ENCODE results near the gene GNG5.
"Not testable (repeated sequence)": the region's sequence is repeated elsewhere in the genome, so short reads cannot be mapped to it uniquely, and the experiment has no call there.

GNG5 gene

GRCh38 chr1:84450910-84451309 is 55.5 kb downstream of the GNG5 start:
- Histone ChIP-seq H3K4me3 (ENCODE audit: insufficient read depth in 1 of 2, low read depth in 1 of 2, low read length in 2 of 2) (no peak overlapping the region), H3K23ac (ENCODE audit: low read length in 2 of 2) (no peak overlapping the region), H3K36me3 (ENCODE audit: control insufficient read depth in 1 of 2, insufficient read depth in 2 of 2, low read depth in 1 of 2, low read length in 2 of 2) (no peaks in the 10 kb centered on the region), H2BK15ac (ENCODE audit: low read depth, poor library complexity, severe bottlenecking) (no peak overlapping the region), H3K4ac (ENCODE audit: low read depth in 1 of 2, low read length in 2 of 2) (no peak overlapping the region), H4K8ac (ENCODE audit: low read length) (no peak overlapping the region), H2AK5ac (ENCODE audit: low read length, severe bottlenecking) (no peak overlapping the region), H3K4me2 (ENCODE audit: low read length, poor library complexity, severe bottlenecking) (no peak overlapping the region), H2BK120ac (ENCODE audit: low read depth, low read length) (no peak overlapping the region), H3K18ac (ENCODE audit: low read depth in 1 of 2, low read length in 2 of 2) (no peak overlapping the region), H3K9me3 (ENCODE audit: control insufficient read depth, low read length) (no peaks in the 10 kb centered on the region), H3K79me1 (replicated peaks; ENCODE audit: low read length, poor library complexity, severe bottlenecking) (no peaks in the 10 kb centered on the region), H2BK5ac (ENCODE audit: low read depth, low read length, poor library complexity, severe bottlenecking) (no peak overlapping the region), H2AFZ (ENCODE audit: low read depth, low read length) (no peak overlapping the region), H3K14ac (ENCODE audit: low read length in 2 of 2) (no peak overlapping the region), H4K91ac (ENCODE audit: low read length) (no peak overlapping the region), H3K27me3 (ENCODE audit: control insufficient read depth in 1 of 2, insufficient read depth in 1 of 2, low read length in 2 of 2) (peaks cover 6 to 11% of the 10 kb centered on the region in 2 experiments), H3K27ac (ENCODE audit: low read length, poor library complexity, severe bottlenecking) (no peak overlapping the region), H3K9ac (ENCODE audit: low read length) (no peak overlapping the region), H3K4me1 (ENCODE audit: control insufficient read depth, insufficient read depth, low read depth, low read length) (no peaks in the 10 kb centered on the region), H2BK12ac (ENCODE audit: low read length in 2 of 2) (no peak overlapping the region)
- no peak for DNase-seq
- whole genome bisulfite sequencing, result no CpG with 5 or more reads among the region's 2 CpGs

GRCh38 chr1:84448704-84449103 is 57.7 kb downstream of the GNG5 start:
- H3K27ac ChIP-seq (ENCODE audit: low read length, poor library complexity, severe bottlenecking); H3K36me3 ChIP-seq (ENCODE audit: control insufficient read depth in 1 of 2, insufficient read depth in 2 of 2, low read depth in 1 of 2, low read length in 2 of 2); H2BK120ac ChIP-seq (ENCODE audit: low read depth, low read length); H2BK5ac ChIP-seq (ENCODE audit: low read depth, low read length, poor library complexity, severe bottlenecking); H3K4ac ChIP-seq (ENCODE audit: low read depth in 1 of 2, low read length in 2 of 2); H3K4me3 ChIP-seq (ENCODE audit: insufficient read depth in 1 of 2, low read depth in 1 of 2, low read length in 2 of 2); H3K79me1 ChIP-seq (replicated peaks; ENCODE audit: low read length, poor library complexity, severe bottlenecking); H3K23ac ChIP-seq (ENCODE audit: low read length in 2 of 2); H3K14ac ChIP-seq (ENCODE audit: low read length in 2 of 2); H4K8ac ChIP-seq (ENCODE audit: low read length); H2BK15ac ChIP-seq (ENCODE audit: low read depth, poor library complexity, severe bottlenecking); H2AK5ac ChIP-seq (ENCODE audit: low read length, severe bottlenecking); H3K9me3 ChIP-seq (ENCODE audit: control insufficient read depth, low read length); H2BK12ac ChIP-seq (ENCODE audit: low read length in 2 of 2); DNase-seq; H3K4me2 ChIP-seq (ENCODE audit: low read length, poor library complexity, severe bottlenecking); H3K9ac ChIP-seq (ENCODE audit: low read length); H3K4me1 ChIP-seq (ENCODE audit: control insufficient read depth, insufficient read depth, low read depth, low read length); H3K27me3 ChIP-seq (ENCODE audit: control insufficient read depth in 1 of 2, insufficient read depth in 1 of 2, low read length in 2 of 2); H2AFZ ChIP-seq (ENCODE audit: low read depth, low read length); H4K91ac ChIP-seq (ENCODE audit: low read length); H3K18ac ChIP-seq (ENCODE audit: low read depth in 1 of 2, low read length in 2 of 2): not testable (repeated sequence)
- WGBS, result 64% methylated on average over 2 of the region's 3 CpGs

Data from mesenchymal stem cell (in vitro differentiated cells and primary cell).